ENCODE results near the gene LGR4. TPM values are rescaled to one million over a fixed set of nuclear protein-coding genes. Genes with fewer than 3 reads are reported as not detected.

The LGR4 gene
- total RNA-seq, 1 experiment from 2014 or later, result 33.4 TPM

- intact Hi-C loops (cut with micrococcal nuclease; ENCODE audit: unreplicated experiment), result no loop called here
- H3K27me3 ChIP-seq (ENCODE audit: insufficient read depth, low read depth), result no peaks in the 10 kb centered on the region
- H3F3A ChIP-seq (ENCODE audit: insufficient read depth, low read depth), result no peaks in the 10 kb centered on the region
- ChIA-PET CTCF (no interaction called here), POLR2A (ENCODE audit: unreplicated experiment) (no interaction called here)
- peaks cover 5% of the 10 kb centered on the region; the same call in 1 of the 2 replicates for H3K36me3 ChIP-seq (ENCODE audit: low read depth)
- H3K4me1 ChIP-seq (replicated peaks; ENCODE audit: insufficient read depth), result no peaks in the 10 kb centered on the region
- no peaks in the 10 kb centered on the region for H3K9me2 ChIP-seq (ENCODE audit: insufficient read depth)
- no peak overlapping the region for H3K4me2 ChIP-seq
- no peaks in the 10 kb centered on the region for H3K9me3 ChIP-seq (ENCODE audit: insufficient read depth, low read depth)
- H3K79me2 ChIP-seq (ENCODE audit: low read depth), result no peaks in the 10 kb centered on the region
- H3K27ac ChIP-seq, result no peak overlapping the region
- DNase-seq, result no peak
- no peaks in the 10 kb centered on the region; the same call in 1 of the 2 replicates for H4K20me1 ChIP-seq (ENCODE audit: insufficient read depth)
- BruUV-seq (replicated peaks), result no TSS peak
- H3K4me3 ChIP-seq, result no peak overlapping the region
- TF ChIP-seq EZH2 (IDR thresholded peaks at IDR 0.05; ENCODE audit: low read depth), result no peak
- TF ChIP-seq, protein P1, sequence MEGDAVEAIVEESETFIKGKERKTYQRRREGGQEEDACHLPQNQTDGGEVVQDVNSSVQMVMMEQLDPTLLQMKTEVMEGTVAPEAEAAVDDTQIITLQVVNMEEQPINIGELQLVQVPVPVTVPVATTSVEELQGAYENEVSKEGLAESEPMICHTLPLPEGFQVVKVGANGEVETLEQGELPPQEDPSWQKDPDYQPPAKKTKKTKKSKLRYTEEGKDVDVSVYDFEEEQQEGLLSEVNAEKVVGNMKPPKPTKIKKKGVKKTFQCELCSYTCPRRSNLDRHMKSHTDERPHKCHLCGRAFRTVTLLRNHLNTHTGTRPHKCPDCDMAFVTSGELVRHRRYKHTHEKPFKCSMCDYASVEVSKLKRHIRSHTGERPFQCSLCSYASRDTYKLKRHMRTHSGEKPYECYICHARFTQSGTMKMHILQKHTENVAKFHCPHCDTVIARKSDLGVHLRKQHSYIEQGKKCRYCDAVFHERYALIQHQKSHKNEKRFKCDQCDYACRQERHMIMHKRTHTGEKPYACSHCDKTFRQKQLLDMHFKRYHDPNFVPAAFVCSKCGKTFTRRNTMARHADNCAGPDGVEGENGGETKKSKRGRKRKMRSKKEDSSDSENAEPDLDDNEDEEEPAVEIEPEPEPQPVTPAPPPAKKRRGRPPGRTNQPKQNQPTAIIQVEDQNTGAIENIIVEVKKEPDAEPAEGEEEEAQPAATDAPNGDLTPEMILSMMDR (conservative IDR thresholded peaks at IDR 0.05), result no peak
- no peak overlapping the region for H2AFZ ChIP-seq
Measured at GRCh38 chr11:27373856-27374602, 98.6 kb downstream of the LGR4 start.

DNA sequence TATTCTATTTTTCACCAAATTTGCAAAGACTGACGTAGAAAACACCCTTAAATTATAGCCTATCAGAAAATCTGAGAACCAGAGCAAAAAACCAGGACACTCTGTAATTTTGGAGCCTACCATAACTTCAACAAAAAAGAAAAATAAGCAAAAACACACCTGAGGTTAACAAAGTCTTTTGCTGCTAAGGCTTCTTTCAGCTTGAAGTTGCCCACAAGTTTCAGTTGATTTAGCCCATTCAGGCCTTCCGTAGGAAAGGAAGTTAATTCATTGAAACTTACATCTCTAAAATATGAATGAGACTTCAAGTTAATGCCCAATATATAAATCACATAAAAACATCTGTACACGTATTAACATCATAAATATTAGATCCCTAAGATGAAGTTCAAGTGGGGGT, 99.2 kb downstream of the LGR4 start:
- no peak overlapping the region for H3K4me2 ChIP-seq
- H3K4me3 ChIP-seq, result no peak overlapping the region
- POLR2A ChIA-PET (ENCODE audit: unreplicated experiment), result no interaction called here
- H2AFZ ChIP-seq, result no peak overlapping the region
- no peak for TF ChIP-seq EZH2 (IDR thresholded peaks at IDR 0.05; ENCODE audit: low read depth)
- TF ChIP-seq, protein P1 (conservative IDR thresholded peaks at IDR 0.05), result no peak
- no TSS peak for BruUV-seq (replicated peaks)
- H3K27me3 ChIP-seq (ENCODE audit: insufficient read depth, low read depth), result no peaks in the 10 kb centered on the region
- no peaks in the 10 kb centered on the region for H3F3A ChIP-seq (ENCODE audit: insufficient read depth, low read depth)
- no peaks in the 10 kb centered on the region; the same call in 1 of the 2 replicates for H4K20me1 ChIP-seq (ENCODE audit: insufficient read depth)
- H3K9me2 ChIP-seq (ENCODE audit: insufficient read depth), result no peaks in the 10 kb centered on the region
- no peaks in the 10 kb centered on the region for H3K4me1 ChIP-seq (replicated peaks; ENCODE audit: insufficient read depth)
- H3K9me3 ChIP-seq (ENCODE audit: insufficient read depth, low read depth), result no peaks in the 10 kb centered on the region
- H3K27ac ChIP-seq, result no peak overlapping the region
- CTCF ChIA-PET, result no interaction called here
- no peaks in the 10 kb centered on the region for H3K79me2 ChIP-seq (ENCODE audit: low read depth)
- intact Hi-C loops (cut with micrococcal nuclease; ENCODE audit: unreplicated experiment), result no loop called here
- DNase-seq, result no peak
- peaks cover 11% of the 10 kb centered on the region; the same call in 1 of the 2 replicates for H3K36me3 ChIP-seq (ENCODE audit: low read depth)

GRCh38 chr11:27372164-27372563, 100.4 kb downstream of the LGR4 start:
- H2AFZ ChIP-seq, result no peak overlapping the region
- intact Hi-C loops (cut with micrococcal nuclease; ENCODE audit: unreplicated experiment), result no loop called here
- H3K36me3 ChIP-seq (ENCODE audit: low read depth), result peaks cover 11% of the 10 kb centered on the region; the same call in 1 of the 2 replicates
- no peaks in the 10 kb centered on the region for H3K9me2 ChIP-seq (ENCODE audit: insufficient read depth)
- H3K4me2 ChIP-seq, result no peak overlapping the region
- no peaks in the 10 kb centered on the region for H3K79me2 ChIP-seq (ENCODE audit: low read depth)
- ChIA-PET POLR2A (ENCODE audit: unreplicated experiment) (no interaction called here), CTCF (no interaction called here)
- H3K4me1 ChIP-seq (replicated peaks; ENCODE audit: insufficient read depth), result no peaks in the 10 kb centered on the region
- TF ChIP-seq EZH2 (IDR thresholded peaks at IDR 0.05; ENCODE audit: low read depth), result no peak
- TF ChIP-seq, protein P1 (conservative IDR thresholded peaks at IDR 0.05), result no peak
- H3K27me3 ChIP-seq (ENCODE audit: insufficient read depth, low read depth), result no peaks in the 10 kb centered on the region
- DNase-seq, result no peak
- no peak overlapping the region for H3K27ac ChIP-seq
- H3K9me3 ChIP-seq (ENCODE audit: insufficient read depth, low read depth), result no peaks in the 10 kb centered on the region
- no peak overlapping the region for H3K4me3 ChIP-seq
- no TSS peak for BruUV-seq (replicated peaks)
- no peaks in the 10 kb centered on the region; the same call in 1 of the 2 replicates for H4K20me1 ChIP-seq (ENCODE audit: insufficient read depth)
- H3F3A ChIP-seq (ENCODE audit: insufficient read depth, low read depth), result no peaks in the 10 kb centered on the region

All from PC-9 (cell line).